Liver (tissue), 9 donors: Measurements from ENCODE around the gene PGGHG. TPM values are rescaled to one million over a fixed set of nuclear protein-coding genes. Genes with fewer than 3 reads are reported as not detected.

Experiments used
- DNase-seq: peaks from one replicate; pipeline ENCODE4 v3.0.0-alpha.2; 2017; ENCODE audit warnings: low spot score
- H3K27ac ChIP-seq, 2 donors: one replicate each; pipeline ENCODE4 v1.7.0; 2013; ENCODE audit warnings: inconsistent platforms in 2 of 2, low read length in 2 of 2, control low read depth in 1 of 2, low read depth in 1 of 2, mild to moderate bottlenecking in 1 of 2
- H3K27me3 ChIP-seq, 4 donors: one replicate each; pipeline versions ENCODE4 v1.6.1 to v1.7.0; 2013; ENCODE audit warnings: low read length in 3 of 4, inconsistent platforms in 1 of 4, mild to moderate bottlenecking in 1 of 4, moderate library complexity in 1 of 4; ENCODE audit not compliant: control insufficient read depth in 4 of 4, insufficient read depth in 4 of 4
- H3K36me3 ChIP-seq, 4 donors: one replicate each; pipeline versions ENCODE4 v1.6.1 to v1.7.0; 2013; ENCODE audit warnings: low read length in 3 of 4, mild to moderate bottlenecking in 3 of 4, low read depth in 1 of 4, moderate library complexity in 1 of 4; ENCODE audit not compliant: control insufficient read depth in 4 of 4, insufficient read depth in 3 of 4
- H3K4me1 ChIP-seq, 4 donors: one replicate each; pipeline versions ENCODE4 v1.6.1 to v1.7.0; 2013; ENCODE audit warnings: low read length in 3 of 4, mild to moderate bottlenecking in 3 of 4, moderate library complexity in 1 of 4; ENCODE audit not compliant: control insufficient read depth in 4 of 4, insufficient read depth in 4 of 4
- H3K4me3 ChIP-seq, 3 donors: one replicate each; pipeline versions ENCODE4 v1.6.1 to v1.7.0; 2013; ENCODE audit warnings: low read length in 3 of 3, control low read depth in 1 of 3, low read depth in 1 of 3, mild to moderate bottlenecking in 1 of 3
- H3K9ac ChIP-seq, 2 donors: one replicate each; pipeline ENCODE4 v1.7.0; 2013; ENCODE audit warnings: low read length in 2 of 2, mild to moderate bottlenecking in 2 of 2, moderate library complexity in 2 of 2, control low read depth in 1 of 2, low read depth in 1 of 2
- H3K9me3 ChIP-seq, 4 donors: one replicate each; pipeline versions ENCODE4 v1.6.1 to v1.7.0; 2013; ENCODE audit warnings: low read length in 3 of 4; ENCODE audit not compliant: control insufficient read depth in 4 of 4
- ATF3 ChIP-seq: IDR thresholded peaks from 2 replicates; pipeline ENCODE4 v1.6.1; 2016; ENCODE audit warnings: antibody characterized with exemption
- CTCF ChIP-seq: fragments of 150-350 bp; IDR thresholded peaks from 2 replicates; pipeline ENCODE4 v1.5.1; 2017; ENCODE audit warnings: improper control_type of control experiment, low read depth, low read length; ENCODE audit not compliant: missing input control
- EGR1 ChIP-seq, 2 donors: IDR thresholded peaks; 2 replicates each; pipeline ENCODE4 v1.6.1; 2016 to 2018; ENCODE audit warnings: antibody characterized with exemption in 2 of 2, low read depth in 2 of 2
- FOXA1 ChIP-seq: IDR thresholded peaks from 2 replicates; pipeline ENCODE4 v1.6.1; 2016; ENCODE audit warnings: antibody characterized with exemption
- FOXA2 ChIP-seq: IDR thresholded peaks from 2 replicates; pipeline ENCODE4 v1.6.1; 2016; ENCODE audit warnings: antibody characterized with exemption
- GABPA ChIP-seq, 2 donors: IDR thresholded peaks in 1 of 2; conservative IDR thresholded peaks in 1 of 2; 2 replicates each; pipeline ENCODE4 v1.6.1; 2016; ENCODE audit warnings: antibody characterized with exemption in 2 of 2, mild to moderate bottlenecking in 1 of 2, moderate library complexity in 1 of 2
- HNF4A ChIP-seq, 2 donors: conservative IDR thresholded peaks; 2 replicates each; pipeline ENCODE4 v1.6.1; 2016; ENCODE audit warnings: antibody characterized with exemption in 2 of 2, mild to moderate bottlenecking in 2 of 2
- HNF4G ChIP-seq: IDR thresholded peaks from 2 replicates; pipeline ENCODE4 v1.6.1; 2016; ENCODE audit warnings: antibody characterized with exemption
- JUND ChIP-seq, 2 donors: IDR thresholded peaks; 2 replicates each; pipeline ENCODE4 v1.6.1; 2016; ENCODE audit warnings: antibody characterized with exemption in 2 of 2
- NR2F2 ChIP-seq: IDR thresholded peaks from 2 replicates; pipeline ENCODE4 v1.6.1; 2016; ENCODE audit warnings: antibody characterized with exemption
- RAD21 ChIP-seq, 2 donors: IDR thresholded peaks; 2 replicates each; pipeline ENCODE4 v1.6.1; 2016; ENCODE audit warnings: antibody characterized with exemption in 2 of 2, mild to moderate bottlenecking in 2 of 2
- RXRA ChIP-seq, 2 donors: IDR thresholded peaks; 2 replicates each; pipeline ENCODE4 v1.6.1; 2017 to 2018; ENCODE audit warnings: antibody characterized with exemption in 2 of 2, mild to moderate bottlenecking in 1 of 2
- SP1 ChIP-seq: IDR thresholded peaks from 2 replicates; pipeline ENCODE4 v1.6.1; 2018; ENCODE audit warnings: antibody characterized with exemption, mild to moderate bottlenecking
- TAF1 ChIP-seq: conservative IDR thresholded peaks from 2 replicates; pipeline ENCODE4 v1.6.1; 2016; ENCODE audit warnings: antibody characterized with exemption, mild to moderate bottlenecking
- YY1 ChIP-seq: IDR thresholded peaks from 2 replicates; pipeline ENCODE4 v1.6.1; 2016; ENCODE audit warnings: antibody characterized with exemption, mild to moderate bottlenecking
- ZBTB33 ChIP-seq: IDR thresholded peaks from 2 replicates; pipeline ENCODE4 v1.6.1; 2016; ENCODE audit warnings: antibody characterized with exemption
- WGBS: extraction: QIAGEN DNeasy Blood & Tissue Kit; methylation state at CpG from one replicate; pipeline ENCODE4 v1.1.7; 2013; 5-methylcytosine and 5-hydroxymethylcytosine counted together
- polyA plus RNA-seq, 2 donors: library from polyadenylated mRNA; stranded (reverse) in 1 of 2; unstranded in 1 of 2; fragments of 200-250 nt in 1 of 2; fragments of >200 nt in 1 of 2; fragmentation: Nextera tagmentation in 1 of 2; extraction: Ambion mirVana in 1 of 2; gene quantifications; one replicate each; pipeline versions ENCODE4 v1.2.1 to v1.2.3, GENCODE V29; 2013 to 2015
- total RNA-seq, 2 donors: library from RNA; depleted of rRNA; stranded (reverse); fragments of >200 nt; gene quantifications; one replicate each; pipeline ENCODE4 v1.2.3, GENCODE V29; 2014
- TF ChIP-seq, protein P1 (sequence below): IDR thresholded peaks from 2 replicates; pipeline ENCODE4 v1.6.1; 2016; ENCODE audit warnings: antibody characterized with exemption
- TF ChIP-seq, protein P2 (sequence below): IDR thresholded peaks from 2 replicates; pipeline ENCODE4 v1.6.1; 2016; ENCODE audit warnings: antibody characterized with exemption, mild to moderate bottlenecking
- donor health status: healthy.
- donor health status: healthy.
- donor health status: healthy.
- donor health status: healthy.
- donor health status: healthy.

PGGHG gene
- total and polyA plus RNA-seq, 4 donors: 1.3 to 11.4 (median 7.5) TPM

DNA sequence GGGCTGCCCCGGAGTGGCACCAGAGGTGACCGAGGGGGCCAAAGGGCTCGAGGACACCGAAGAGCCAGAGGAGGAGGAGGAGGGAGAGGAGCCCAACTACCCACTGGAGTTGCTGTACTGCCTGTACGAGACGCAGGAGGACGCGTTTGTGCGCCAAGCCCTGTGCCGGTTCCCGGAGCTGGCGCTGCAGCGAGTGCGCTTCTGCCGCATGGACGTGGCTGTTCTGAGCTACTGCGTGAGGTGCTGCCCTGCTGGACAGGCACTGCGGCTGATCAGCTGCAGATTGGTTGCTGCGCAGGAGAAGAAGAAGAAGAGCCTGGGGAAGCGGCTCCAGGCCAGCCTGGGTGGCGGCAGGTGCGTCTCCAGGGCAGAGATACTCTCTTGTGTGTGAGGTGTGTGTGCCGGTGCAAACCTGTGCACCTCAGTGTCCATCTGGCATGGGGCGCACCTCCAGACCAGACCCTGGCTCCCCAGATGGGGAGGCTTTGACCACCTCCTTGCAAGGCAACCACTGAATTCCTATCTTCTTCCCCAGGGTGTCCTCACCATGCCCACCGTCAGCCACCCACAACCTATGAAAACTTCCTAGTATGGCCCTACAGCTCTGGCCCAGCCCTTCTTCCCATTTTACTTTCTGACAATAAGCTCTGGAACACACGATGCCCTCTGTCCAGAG is 7.3 kb upstream of the PGGHG start (continued):
- TF ChIP-seq ATF3 (no peak), EGR1 (IDR thresholded peaks at IDR 0.05; ENCODE audit: low read depth in 2 of 2) (no peak), TAF1 (no peak), GABPA (IDR thresholded peaks at IDR 0.05 in 1 of 2, conservative IDR thresholded peaks at IDR 0.05 in 1 of 2) (no peak), FOXA2 (no peak), JUND (IDR thresholded peaks at IDR 0.05) (no peak)
- TF ChIP-seq, protein P1, sequence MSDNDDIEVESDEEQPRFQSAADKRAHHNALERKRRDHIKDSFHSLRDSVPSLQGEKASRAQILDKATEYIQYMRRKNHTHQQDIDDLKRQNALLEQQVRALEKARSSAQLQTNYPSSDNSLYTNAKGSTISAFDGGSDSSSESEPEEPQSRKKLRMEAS: no peak

DNA sequence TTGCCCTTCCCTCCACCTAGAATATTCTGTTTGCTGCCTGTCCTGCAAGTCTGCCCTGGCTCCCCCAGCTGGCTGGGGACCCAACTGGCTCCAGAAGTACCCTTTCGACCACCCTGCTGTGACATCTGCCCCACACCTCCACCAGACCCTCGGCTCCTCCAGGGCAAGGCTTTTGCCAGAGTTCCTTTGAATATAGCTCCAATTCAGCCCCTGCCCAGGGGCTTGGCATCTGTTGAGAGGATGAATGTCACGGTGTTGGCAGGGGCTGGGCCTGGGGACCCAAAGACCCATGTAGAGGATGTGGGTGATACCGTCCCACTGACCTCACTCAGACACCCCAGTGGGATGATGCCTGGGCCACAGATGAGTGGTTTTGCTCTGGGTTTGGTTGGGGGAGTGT is 6.8 kb upstream of the PGGHG start:
- 83% methylated on average over 4 of the region's 4 CpGs for WGBS
- Histone ChIP-seq H3K27ac (no peak overlapping the region), H3K36me3 (no peaks in the 10 kb centered on the region), H3K9ac (no peak overlapping the region), H3K9me3 (no peaks in the 10 kb centered on the region), H3K27me3 (no peaks in the 10 kb centered on the region), H3K4me1 (peaks cover 12 to 43% (median 31%) of the 10 kb centered on the region in 4 donors), H3K4me3 (no peak overlapping the region)
- TF ChIP-seq, protein P2, sequence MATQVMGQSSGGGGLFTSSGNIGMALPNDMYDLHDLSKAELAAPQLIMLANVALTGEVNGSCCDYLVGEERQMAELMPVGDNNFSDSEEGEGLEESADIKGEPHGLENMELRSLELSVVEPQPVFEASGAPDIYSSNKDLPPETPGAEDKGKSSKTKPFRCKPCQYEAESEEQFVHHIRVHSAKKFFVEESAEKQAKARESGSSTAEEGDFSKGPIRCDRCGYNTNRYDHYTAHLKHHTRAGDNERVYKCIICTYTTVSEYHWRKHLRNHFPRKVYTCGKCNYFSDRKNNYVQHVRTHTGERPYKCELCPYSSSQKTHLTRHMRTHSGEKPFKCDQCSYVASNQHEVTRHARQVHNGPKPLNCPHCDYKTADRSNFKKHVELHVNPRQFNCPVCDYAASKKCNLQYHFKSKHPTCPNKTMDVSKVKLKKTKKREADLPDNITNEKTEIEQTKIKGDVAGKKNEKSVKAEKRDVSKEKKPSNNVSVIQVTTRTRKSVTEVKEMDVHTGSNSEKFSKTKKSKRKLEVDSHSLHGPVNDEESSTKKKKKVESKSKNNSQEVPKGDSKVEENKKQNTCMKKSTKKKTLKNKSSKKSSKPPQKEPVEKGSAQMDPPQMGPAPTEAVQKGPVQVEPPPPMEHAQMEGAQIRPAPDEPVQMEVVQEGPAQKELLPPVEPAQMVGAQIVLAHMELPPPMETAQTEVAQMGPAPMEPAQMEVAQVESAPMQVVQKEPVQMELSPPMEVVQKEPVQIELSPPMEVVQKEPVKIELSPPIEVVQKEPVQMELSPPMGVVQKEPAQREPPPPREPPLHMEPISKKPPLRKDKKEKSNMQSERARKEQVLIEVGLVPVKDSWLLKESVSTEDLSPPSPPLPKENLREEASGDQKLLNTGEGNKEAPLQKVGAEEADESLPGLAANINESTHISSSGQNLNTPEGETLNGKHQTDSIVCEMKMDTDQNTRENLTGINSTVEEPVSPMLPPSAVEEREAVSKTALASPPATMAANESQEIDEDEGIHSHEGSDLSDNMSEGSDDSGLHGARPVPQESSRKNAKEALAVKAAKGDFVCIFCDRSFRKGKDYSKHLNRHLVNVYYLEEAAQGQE: no peak
- TF ChIP-seq CTCF (no peak), FOXA2 (no peak), HNF4A (conservative IDR thresholded peaks at IDR 0.05) (no peak), SP1 (no peak), ZBTB33 (no peak), HNF4G (no peak), RXRA (IDR thresholded peaks at IDR 0.05) (no peak), ATF3 (no peak), NR2F2 (no peak), TAF1 (no peak), GABPA (IDR thresholded peaks at IDR 0.05 in 1 of 2, conservative IDR thresholded peaks at IDR 0.05 in 1 of 2) (no peak), EGR1 (IDR thresholded peaks at IDR 0.05; ENCODE audit: low read depth in 2 of 2) (no peak), FOXA1 (no peak), YY1 (no peak), JUND (IDR thresholded peaks at IDR 0.05) (no peak), RAD21 (IDR thresholded peaks at IDR 0.05) (no peak)
- TF ChIP-seq, protein P1: no peak
- DNase-seq: no peak
